Stimulated activated CD4-positive, alpha-beta T cell treated with anti-CD3 and anti-CD28 coated beads, Interleukin-12 subunit alpha, Interleukin-12 subunit beta, amount 100 ng/mL, for 24 hours (primary cell): Measurements from ENCODE around the gene AMELY.
"Not testable (repeated sequence)": the region's sequence is repeated elsewhere in the genome, so short reads cannot be mapped to it uniquely, and the experiment has no call there.

ENCODE experiments used
- DNase-seq, 2 experiments: peaks; one replicate each; pipeline ENCODE4 v3.0.0-alpha.2; 2020; ENCODE audit warnings: low read depth in 2 of 2

Gene AMELY

DNA sequence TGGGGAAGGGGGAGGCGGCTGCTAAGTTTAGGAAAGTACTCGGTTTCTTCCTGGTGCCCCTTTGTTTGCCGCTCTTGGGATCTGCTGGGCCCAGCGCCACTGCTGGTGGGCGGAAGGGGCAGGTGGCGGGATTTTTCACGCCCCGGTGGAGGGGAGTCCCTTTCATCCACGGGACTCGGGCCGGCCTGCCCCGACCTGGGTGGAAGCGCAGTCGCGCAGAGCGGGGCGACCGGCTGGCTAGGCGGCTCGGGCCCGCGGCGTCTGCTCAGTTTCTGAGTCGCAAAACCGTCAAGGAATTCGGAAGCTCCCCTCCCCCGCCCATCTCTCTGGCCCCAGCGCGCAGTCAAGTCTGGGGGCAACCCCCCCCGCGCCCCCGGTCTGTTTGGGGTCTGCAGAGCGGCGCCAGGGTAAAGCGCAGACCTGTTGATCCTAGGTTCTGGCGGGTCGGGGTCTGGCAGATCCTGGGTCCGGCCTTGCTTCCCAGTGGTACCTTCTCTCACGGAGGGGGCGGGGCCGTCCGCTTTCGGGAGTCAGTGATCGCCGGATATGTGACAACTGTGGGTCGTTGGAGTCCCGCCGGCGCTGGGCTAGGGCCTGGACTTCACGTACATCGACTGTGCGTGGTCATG, at the start of gene AMELY:
Gene AMELY, minus strand, starts transcription at position 500 of the 629 bp plus-strand sequence. CDS start 39,144 bp downstream, outside the sequence.
- no peak for DNase-seq

- no peak for DNase-seq
Measured at GRCh38 chrY:6949947-6950346, 38.4 kb upstream of the AMELY start.

- no peak for DNase-seq
Measured at GRCh38 chrY:6948378-6948777, 36.8 kb upstream of the AMELY start.

GRCh38 chrY:6947695-6948094, 36.1 kb upstream of the AMELY start:
- DNase-seq, result no peak

DNA sequence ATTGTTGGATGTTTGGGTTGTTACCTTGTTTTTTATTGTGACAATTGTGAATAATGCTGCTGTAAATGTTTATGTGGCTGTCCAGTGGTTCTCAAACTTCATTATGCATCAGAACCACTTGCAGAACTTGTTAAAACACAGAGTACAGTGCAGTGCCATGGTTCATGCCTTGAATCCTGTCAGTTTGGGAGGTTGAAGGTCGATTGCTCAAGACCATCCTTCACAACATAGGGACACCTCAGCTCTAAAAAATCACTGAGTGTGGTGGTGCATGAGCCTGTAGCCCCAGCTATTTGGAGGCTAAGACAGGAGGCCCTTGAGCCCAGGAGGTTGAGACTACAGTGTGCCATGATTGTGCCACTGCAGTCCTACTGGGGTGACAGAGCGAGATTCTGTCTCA, 23.9 kb upstream of the AMELY start:
- no peak for DNase-seq

DNA sequence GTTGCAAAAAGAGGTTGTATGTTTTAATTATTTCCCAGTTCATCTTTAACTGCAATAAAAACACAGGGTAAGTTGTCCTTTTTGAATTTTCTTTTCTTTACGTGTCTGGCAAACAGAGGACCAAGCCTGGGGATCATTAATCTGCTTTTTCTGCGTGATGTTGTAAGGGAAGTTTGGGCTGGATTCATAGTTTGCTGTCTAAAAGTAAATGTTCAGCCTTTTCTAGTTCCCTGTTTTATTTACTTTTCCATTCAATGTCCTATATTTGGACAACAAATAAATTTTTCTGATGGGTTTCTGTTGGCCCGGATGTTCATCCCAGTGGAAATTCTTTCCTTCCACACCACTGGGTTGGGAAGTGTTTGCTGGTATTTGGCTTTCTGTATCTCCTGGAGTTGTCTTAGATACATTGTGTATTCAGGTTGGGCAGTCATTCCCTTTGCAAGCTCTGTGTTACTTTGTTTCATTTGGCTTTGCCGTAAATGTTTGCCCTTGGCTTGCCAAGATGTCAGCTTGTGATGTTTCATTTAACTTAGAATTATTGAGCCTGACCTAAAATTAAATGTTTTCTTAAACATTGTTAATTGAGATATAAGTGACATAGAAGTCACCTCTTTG, 20.3 kb upstream of the AMELY start:
- no peak for DNase-seq

DNA sequence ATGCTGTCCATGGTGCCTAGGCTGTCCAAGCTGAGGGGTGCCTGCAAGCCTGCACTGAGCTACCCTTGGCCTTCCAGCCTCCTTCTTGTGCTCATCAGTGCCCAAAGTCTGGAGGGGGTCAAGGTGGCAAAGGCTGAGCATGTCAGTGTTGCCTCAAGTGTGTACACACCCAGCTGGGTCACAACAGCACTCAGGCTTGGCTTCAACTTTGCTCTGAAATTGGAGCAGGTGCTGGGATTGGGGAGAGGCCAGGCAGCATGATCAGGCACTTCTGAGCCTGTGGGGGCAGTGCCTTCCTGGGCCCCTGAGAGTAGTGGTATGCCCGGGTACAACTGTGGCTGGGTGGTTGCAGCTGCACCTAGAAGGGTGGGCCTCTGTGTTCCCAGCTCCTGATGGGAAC, 17.7 kb upstream of the AMELY start:
- DNase-seq, result no peak

- no peak for DNase-seq
Measured at GRCh38 chrY:6928265-6928664, 16.7 kb upstream of the AMELY start.

DNA sequence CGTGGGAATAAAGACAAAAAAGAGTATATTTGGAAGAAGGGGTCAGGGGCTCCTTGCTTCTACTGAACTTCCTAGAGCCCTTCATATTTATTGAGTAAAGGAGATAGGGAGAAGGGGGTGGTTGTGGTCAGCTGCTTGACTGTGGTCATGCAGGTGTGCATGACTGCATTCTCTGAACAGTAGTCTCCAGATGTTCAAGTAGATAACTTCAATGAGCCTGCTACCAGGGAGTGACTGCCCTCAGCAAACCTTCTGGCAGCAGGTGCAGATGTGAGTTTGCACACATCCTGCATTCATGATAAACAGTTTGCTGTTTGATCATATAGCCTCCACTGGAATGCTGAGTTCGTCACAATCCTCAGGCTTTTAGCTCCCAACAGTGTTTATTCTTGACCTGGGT, 9.5 kb upstream of the AMELY start:
- DNase-seq, result no peak

DNA sequence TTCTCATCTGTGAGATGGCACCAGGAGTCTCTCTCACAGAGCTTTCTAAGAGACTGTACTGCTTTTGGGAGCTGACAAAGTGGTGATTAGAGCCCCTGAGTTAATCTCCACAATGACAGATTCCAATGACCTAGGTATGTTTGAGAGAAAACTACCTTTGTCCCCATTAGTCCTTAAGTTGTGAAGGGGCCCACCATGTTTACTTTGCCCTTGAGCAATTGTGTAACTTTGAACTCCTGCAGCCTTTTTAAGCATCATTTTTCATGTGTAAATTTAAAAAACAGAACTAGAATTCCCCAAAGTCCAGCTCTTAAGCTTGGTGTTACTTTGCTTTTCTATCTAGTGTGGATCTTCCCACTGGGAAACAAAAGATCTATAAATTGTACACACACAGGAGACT, 1.8 kb upstream of the AMELY start:
- DNase-seq, result no peak

GRCh38 chrY:6910372-6911252, 940 bp downstream of the AMELY start, which contains the start of gene TBL1Y:
TSS of gene TBL1Y (plus strand) at chrY:6910697. CDS start at chrY:7025085, 114,388 bp downstream.
- no peak for DNase-seq

DNA sequence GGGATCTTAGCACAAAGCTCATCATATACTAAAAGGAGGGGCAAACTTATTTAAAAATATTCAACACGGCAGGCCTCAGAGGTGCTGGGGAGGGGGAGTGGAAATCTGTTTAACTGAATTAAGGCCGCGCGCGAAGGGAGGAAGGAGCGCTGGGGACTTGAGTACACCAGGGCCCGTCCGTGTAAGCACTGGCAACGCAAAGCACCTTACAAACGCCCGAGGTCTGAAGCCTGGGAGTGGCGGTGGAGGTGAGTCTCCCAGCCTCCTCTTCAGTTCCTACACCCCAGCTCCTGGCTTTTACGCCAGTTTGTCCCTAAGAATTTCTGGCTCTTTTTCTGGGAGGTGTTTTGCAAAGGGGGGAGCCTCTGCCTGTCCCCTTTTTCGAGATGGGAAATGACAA, 1.7 kb downstream of the AMELY start:
- DNase-seq, result no peak

GRCh38 chrY:6909118-6909521, 2.4 kb downstream of the AMELY start:
- DNase-seq, result no peak

GRCh38 chrY:6908021-6908420, 3.5 kb downstream of the AMELY start:
- DNase-seq, result not testable (repeated sequence)

DNA sequence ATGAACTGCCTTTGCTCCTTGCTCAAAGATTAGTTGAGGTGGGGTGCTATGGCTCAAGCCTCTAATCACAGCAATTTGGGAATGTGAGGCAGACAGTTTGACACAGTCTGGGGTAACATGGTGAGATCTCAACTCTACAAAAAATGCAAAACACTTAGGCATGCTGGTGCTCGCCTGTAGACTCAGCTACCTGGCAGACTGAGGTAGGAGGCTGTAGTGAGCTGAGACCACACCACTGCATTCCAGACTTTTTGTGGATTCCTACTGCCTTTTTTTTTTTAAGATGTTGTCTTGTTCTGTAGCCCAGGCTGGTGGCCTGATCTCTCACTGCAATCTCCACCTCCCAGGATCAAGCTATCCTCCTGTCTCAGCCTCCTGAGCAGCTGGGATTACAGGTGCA, 4.0 kb downstream of the AMELY start:
- no peak for DNase-seq

DNA sequence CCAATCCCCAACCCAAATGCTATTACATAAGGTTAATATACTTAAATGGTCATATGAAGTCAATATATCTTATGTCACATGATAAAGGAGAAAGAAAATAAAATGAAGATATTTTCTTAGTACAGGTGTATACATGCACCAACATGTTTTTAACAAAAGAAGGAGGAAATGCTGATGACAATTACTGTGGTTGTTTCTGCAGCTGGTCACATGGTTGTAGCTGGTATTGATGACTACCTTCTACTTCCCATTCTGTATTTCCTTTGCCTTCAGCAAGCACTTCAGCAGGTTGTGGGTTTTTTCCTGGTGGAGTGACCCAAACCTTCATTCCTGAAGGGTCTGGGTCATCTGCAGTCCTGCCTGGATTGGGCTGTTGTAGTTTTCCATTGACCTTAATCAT, 9.4 kb downstream of the AMELY start:
- DNase-seq, result not testable (repeated sequence)

DNA sequence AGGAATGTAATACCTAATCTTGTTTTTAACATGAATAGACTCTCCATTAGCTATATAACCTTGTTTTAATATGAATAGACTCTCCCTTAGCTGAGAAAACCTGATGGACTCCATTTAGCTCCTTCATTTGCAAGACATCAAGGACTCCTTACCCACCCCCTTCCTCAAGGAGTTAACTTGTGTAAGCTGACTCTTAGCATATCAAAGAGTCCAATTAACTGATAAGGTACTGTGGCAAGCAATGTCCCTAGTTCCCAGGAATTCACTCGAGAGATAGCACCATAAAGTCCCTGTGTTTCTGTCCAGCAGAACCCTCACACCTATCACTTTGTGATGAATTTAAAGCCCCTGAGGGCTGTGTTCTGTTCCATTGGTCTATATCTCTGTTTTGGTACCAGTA, 16.3 kb downstream of the AMELY start:
- DNase-seq, result no peak

GRCh38 chrY:6894496-6894895, 17.1 kb downstream of the AMELY start:
- DNase-seq, result no peak

DNA sequence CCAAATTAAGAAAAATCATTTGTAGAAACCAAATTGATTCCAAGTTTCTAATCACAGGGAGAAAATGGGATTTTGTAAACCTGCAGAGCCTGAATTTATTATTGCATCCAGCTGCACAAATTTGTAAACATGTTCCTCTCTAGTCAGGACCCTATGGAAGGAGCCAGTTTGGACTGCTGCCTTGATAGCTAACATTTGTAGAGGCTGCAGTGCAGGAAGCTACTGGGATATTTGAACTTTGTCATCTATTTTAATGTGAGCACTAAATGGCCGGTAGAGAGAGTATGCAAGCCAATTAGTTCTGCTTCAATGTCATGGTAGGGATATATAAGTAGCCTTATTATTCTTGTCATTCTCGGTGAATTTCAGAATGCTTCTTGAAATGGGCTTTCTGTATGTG, 62.2 kb downstream of the AMELY start:
- DNase-seq, result no peak

GRCh38 chrY:6842650-6843049, 68.9 kb downstream of the AMELY start:
- DNase-seq, result not testable (repeated sequence)
